ENCODE data around the gene PRSS57. TPM values are rescaled to one million over a fixed set of nuclear protein-coding genes. Genes with fewer than 3 reads are reported as not detected.

Gene PRSS57
- total and polyA plus RNA-seq, 2 of the 8 experiments (the other 6 are each of a cell fraction or from before 2014, with no cell fraction given), result not detected

DNA sequence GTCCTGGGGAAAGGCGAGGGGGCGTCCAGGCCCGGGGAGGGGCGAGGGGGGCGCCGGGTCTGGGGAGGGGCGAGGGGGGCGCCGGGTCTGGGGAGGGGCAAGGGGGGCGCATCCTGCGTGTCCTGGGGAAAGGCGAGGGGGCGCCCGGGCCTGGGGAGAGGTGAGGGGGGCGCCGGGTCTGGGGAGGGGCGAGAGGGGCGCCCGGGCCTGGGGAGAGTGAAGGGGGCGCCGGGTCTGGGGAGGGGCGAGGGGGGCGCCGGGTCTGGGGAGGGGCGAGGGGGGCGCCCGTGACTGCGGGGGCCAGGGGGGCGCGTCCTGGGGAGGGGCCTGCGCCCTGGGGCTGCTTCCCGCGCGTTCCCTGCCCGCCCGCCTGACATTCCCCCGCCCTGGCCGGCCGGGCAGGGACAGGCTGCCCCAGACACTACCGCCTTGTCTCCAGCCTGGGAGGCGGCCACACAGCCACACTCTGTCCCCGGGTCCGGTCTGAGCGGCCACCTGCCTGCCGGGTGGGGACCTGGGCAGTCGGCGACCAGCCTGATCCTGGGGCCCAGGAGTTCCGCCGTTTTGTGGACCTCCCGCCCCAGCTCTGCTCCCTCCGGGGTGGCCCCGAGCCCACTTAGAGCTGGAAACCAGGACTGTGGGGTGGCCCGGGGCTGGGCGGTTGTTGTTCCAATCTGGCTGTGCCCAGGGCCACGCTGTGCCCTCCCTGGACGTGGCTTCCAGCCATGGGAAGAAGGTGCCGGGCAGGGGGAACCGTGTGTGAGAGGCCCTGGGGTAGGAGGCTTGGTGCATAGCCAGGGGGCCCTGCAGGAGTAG, 25.3 kb upstream of the PRSS57 start:
- Histone ChIP-seq H3K27ac (ENCODE audit: low read depth, low read length) (no peak overlapping the region), H3K27me3 (replicated peaks in 1 of 4; ENCODE audit: control insufficient read depth in 3 of 4, extremely low read depth in 1 of 4, insufficient read depth in 3 of 4, low read length in 3 of 4) (no peaks in the 10 kb centered on the region), H3K18ac (ENCODE audit: extremely low read depth, low read length) (no peak overlapping the region), H2BK120ac (replicated peaks; ENCODE audit: low read depth, low read length) (no peak overlapping the region), H3K56ac (replicated peaks; ENCODE audit: insufficient read length, low read depth, low read length) (no peak overlapping the region), H4K8ac (ENCODE audit: extremely low read depth, insufficient read depth, low read length) (no peak overlapping the region; the same call in 1 of the 2 replicates), H3K4me3 (ENCODE audit: extremely low read depth in 1 of 4, insufficient read depth in 2 of 4, low read depth in 3 of 4, low read length in 4 of 4) (no peak overlapping the region), H3K4me2 (ENCODE audit: insufficient read depth in 1 of 2, low read depth in 2 of 2, low read length in 2 of 2) (peak overlapping the region in 1 of 2 experiments; percentile 38; a peak in 1 of 4 replicates), H3K4me1 (replicated peaks in 1 of 4; ENCODE audit: control insufficient read depth in 3 of 4, insufficient read depth in 4 of 4, low read length in 3 of 4) (peaks cover 0 to 8% (median 5%) of the 10 kb centered on the region in 4 experiments; a peak in 4 of 7 replicates), H3K23me2 (ENCODE audit: low read depth, low read length) (no peaks in the 10 kb centered on the region), H3K9me3 (ENCODE audit: insufficient read depth in 2 of 2, low read depth in 1 of 2, low read length in 1 of 2) (peaks cover under 1 to 1% of the 10 kb centered on the region in 2 experiments; a peak in 2 of 4 replicates), H2BK12ac (ENCODE audit: low read depth, low read length) (no peak overlapping the region), H2AK5ac (ENCODE audit: low read depth, low read length) (no peak overlapping the region), H2BK15ac (ENCODE audit: low read length) (no peak overlapping the region), H2BK20ac (ENCODE audit: low read length) (no peak overlapping the region), H2BK5ac (ENCODE audit: low read depth, low read length) (no peak overlapping the region), H3K79me1 (ENCODE audit: low read depth, low read length) (no peaks in the 10 kb centered on the region; the same call in 1 of the 2 replicates), H3K4ac (replicated peaks; ENCODE audit: insufficient read length, low read depth, low read length) (peak overlapping the region; percentile 69), H4K91ac (replicated peaks; ENCODE audit: insufficient read length, low read length) (no peak overlapping the region), H3K9ac (replicated peaks in 1 of 4; ENCODE audit: extremely low read depth in 1 of 4, low read depth in 3 of 4, low read length in 3 of 4) (no peak overlapping the region), H3K36me3 (ENCODE audit: control insufficient read depth in 2 of 4, insufficient read depth in 4 of 4, low read length in 3 of 4) (no peaks in the 10 kb centered on the region), H3K79me2 (ENCODE audit: control insufficient read depth in 1 of 2, insufficient read depth in 2 of 2, low read length in 2 of 2) (no peaks in the 10 kb centered on the region), H4K20me1 (replicated peaks in 1 of 2; ENCODE audit: control insufficient read depth in 1 of 2, insufficient read depth in 2 of 2, low read length in 2 of 2) (peaks cover 0 to 2% of the 10 kb centered on the region in 2 experiments), H3K23ac (ENCODE audit: insufficient read length) (no peak overlapping the region), H3K14ac (ENCODE audit: insufficient read length) (no peak overlapping the region), H2AFZ (ENCODE audit: low read length) (no peak overlapping the region), H4K5ac (ENCODE audit: insufficient read length, low read depth, low read length) (no peak overlapping the region)
- CTCF ChIA-PET (ENCODE audit: partially characterized antibody), result no interaction called here
- POLR2A ChIA-PET (ENCODE audit: partially characterized antibody), result no interaction called here
- FAIRE-seq, result no peak
- 71% methylated on average over 16 of the region's 58 CpGs; no CpG with 5 or more reads in 1 of the 2 experiments for WGBS, 2 experiments (ENCODE audit: extremely low coverage in 1 of 2, insufficient coverage in 1 of 2, insufficient read length in 1 of 2, insufficient replicate concordance in 2 of 2, low coverage in 1 of 2, low lambda C conversion rate in 2 of 2, missing lambda C conversion rate in 1 of 2)
- peak in 1 of 2 experiments; percentile 68 for DNase-seq (ENCODE audit: low read depth in 1 of 2, low spot score in 2 of 2)
- no peak for TF ChIP-seq SAP30 (IDR thresholded peaks at IDR 0.05; ENCODE audit: insufficient read depth, insufficient replicate concordance, low read length)
- no peak for TF ChIP-seq ZNF274 (IDR thresholded peaks at IDR 0.05; ENCODE audit: borderline replicate concordance, extremely low read depth, low read length)
- no peak for TF ChIP-seq CREB1 (IDR thresholded peaks at IDR 0.05)
- TF ChIP-seq BCL11A (IDR thresholded peaks at IDR 0.05; ENCODE audit: low read depth in 2 of 2, low read length in 2 of 2), result no peak
- TF ChIP-seq RBBP5 (IDR thresholded peaks at IDR 0.05; ENCODE audit: borderline replicate concordance, low read depth, low read length), result no peak
- TF ChIP-seq, protein P1, sequence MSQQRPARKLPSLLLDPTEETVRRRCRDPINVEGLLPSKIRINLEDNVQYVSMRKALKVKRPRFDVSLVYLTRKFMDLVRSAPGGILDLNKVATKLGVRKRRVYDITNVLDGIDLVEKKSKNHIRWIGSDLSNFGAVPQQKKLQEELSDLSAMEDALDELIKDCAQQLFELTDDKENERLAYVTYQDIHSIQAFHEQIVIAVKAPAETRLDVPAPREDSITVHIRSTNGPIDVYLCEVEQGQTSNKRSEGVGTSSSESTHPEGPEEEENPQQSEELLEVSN (IDR thresholded peaks at IDR 0.05), result no peak
- no peak for TF ChIP-seq SIN3A (conservative IDR thresholded peaks at IDR 0.05 in 1 of 2, IDR thresholded peaks at IDR 0.05 in 1 of 2; ENCODE audit: low read depth in 1 of 2, low read length in 2 of 2)
- no peak for TF ChIP-seq NANOG (IDR thresholded peaks at IDR 0.05; ENCODE audit: insufficient read depth, low read depth, low read length, poor library complexity, severe bottlenecking)

Data from H1 (cell line).